ENCODE measurements around the gene DIO2.

DIO2 gene

DNA sequence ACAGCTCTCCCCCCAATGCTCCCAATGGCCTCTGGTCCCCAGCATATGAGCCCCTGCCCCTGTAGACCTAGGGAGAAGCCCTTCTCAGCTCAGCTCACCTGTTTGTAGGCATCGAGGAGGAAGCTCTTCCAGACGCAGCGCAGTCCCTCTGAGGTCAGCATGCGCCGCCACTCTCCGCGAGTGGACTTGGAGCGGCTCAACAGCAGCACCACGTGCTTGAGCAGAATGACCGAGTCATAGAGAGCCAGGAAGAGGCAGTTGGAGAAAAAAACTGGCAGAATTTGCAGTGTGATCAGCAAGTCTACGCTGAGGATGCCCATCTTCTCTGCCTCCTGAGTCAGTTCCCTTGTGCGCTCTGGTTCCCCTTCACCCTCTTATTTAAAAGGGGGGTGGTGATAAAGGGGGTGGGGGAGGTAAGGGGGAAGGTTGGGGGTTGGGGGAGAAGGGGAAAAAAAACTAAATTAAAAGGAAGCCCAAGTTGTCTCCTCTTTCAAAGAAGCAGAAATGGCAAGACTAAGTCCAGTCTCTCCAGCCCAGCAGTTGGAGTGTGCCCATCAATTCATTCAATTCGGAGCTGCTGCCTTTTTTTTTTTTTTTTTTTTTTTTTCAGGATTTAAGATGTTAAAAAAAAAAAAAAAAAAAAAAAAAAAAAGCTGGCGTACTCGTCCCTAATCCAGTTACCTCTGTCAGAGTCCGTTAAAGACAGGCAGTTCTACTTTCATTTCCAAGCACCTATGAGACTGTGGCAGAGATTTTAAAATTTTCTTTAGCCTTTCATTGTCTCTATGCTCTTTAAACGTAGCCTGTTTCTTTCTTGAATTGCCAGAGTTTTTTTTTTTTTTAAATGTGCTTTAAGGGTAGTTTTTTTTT, at the start of gene DIO2:
TSS of gene DIO2 (minus strand) at position 352 of the 870 bp plus-strand sequence. CDS start at position 320, 32 bp downstream.
- H3K4me1 ChIP-seq (ENCODE audit: control insufficient read depth in 1 of 2, insufficient read depth in 1 of 2, low read depth in 1 of 2, low read length in 1 of 2), result no peaks in the 10 kb centered on the region
- no peaks in the 10 kb centered on the region for H3K9me3 ChIP-seq
- TF ChIP-seq, protein P1, sequence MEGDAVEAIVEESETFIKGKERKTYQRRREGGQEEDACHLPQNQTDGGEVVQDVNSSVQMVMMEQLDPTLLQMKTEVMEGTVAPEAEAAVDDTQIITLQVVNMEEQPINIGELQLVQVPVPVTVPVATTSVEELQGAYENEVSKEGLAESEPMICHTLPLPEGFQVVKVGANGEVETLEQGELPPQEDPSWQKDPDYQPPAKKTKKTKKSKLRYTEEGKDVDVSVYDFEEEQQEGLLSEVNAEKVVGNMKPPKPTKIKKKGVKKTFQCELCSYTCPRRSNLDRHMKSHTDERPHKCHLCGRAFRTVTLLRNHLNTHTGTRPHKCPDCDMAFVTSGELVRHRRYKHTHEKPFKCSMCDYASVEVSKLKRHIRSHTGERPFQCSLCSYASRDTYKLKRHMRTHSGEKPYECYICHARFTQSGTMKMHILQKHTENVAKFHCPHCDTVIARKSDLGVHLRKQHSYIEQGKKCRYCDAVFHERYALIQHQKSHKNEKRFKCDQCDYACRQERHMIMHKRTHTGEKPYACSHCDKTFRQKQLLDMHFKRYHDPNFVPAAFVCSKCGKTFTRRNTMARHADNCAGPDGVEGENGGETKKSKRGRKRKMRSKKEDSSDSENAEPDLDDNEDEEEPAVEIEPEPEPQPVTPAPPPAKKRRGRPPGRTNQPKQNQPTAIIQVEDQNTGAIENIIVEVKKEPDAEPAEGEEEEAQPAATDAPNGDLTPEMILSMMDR (IDR thresholded peaks at IDR 0.05), result no peak
- no peaks in the 10 kb centered on the region for H3K27me3 ChIP-seq
- H3K36me3 ChIP-seq, result no peaks in the 10 kb centered on the region
- no peak within 1 kb of the TSS for H3K4me3 ChIP-seq (ENCODE audit: low read depth in 1 of 2, low read length in 1 of 2)
- H3K27ac ChIP-seq, result no peak within 1 kb of the TSS

- H3K36me3 ChIP-seq, result no peaks in the 10 kb centered on the region
- H3K9me3 ChIP-seq, result no peaks in the 10 kb centered on the region
- H3K27me3 ChIP-seq, result no peaks in the 10 kb centered on the region
- H3K27ac ChIP-seq, result no peak overlapping the region
- TF ChIP-seq, protein P1 (IDR thresholded peaks at IDR 0.05), result no peak
- no peaks in the 10 kb centered on the region for H3K4me1 ChIP-seq (ENCODE audit: control insufficient read depth in 1 of 2, insufficient read depth in 1 of 2, low read depth in 1 of 2, low read length in 1 of 2)
- no peak overlapping the region for H3K4me3 ChIP-seq (ENCODE audit: low read depth in 1 of 2, low read length in 1 of 2)
Measured at GRCh38 chr14:80260645-80261044, 49.3 kb upstream of the DIO2 start.

- TF ChIP-seq, protein P1 (IDR thresholded peaks at IDR 0.05), result no peak
- Histone ChIP-seq H3K9me3 (peaks cover 6% of the 10 kb centered on the region), H3K27ac (no peak overlapping the region), H3K4me1 (ENCODE audit: control insufficient read depth in 1 of 2, insufficient read depth in 1 of 2, low read depth in 1 of 2, low read length in 1 of 2) (no peaks in the 10 kb centered on the region), H3K36me3 (no peaks in the 10 kb centered on the region), H3K4me3 (ENCODE audit: low read depth in 1 of 2, low read length in 1 of 2) (no peak overlapping the region), H3K27me3 (no peaks in the 10 kb centered on the region)
Measured at GRCh38 chr14:80239631-80240030, 28.3 kb upstream of the DIO2 start.

DNA sequence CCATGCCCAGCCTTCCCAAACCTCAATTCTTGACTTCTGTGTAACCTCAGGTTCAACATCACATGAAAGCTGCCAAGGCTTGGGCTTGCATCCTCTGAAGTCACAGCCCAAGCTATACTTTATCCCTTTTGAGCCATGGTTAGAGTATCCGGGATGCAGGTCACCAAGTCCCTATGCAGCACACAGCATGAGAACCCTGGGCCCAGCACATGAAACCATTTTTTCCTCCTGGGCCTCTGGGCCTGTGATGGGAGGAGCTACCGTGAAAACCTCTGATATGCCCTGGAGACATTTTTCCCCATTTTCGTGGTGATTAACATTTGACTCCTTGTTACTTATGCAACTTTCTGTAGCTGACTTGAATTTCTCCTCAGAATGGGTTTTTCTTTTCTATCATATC, 25.8 kb upstream of the DIO2 start:
- H3K9me3 ChIP-seq, result peaks cover 6% of the 10 kb centered on the region
- H3K4me1 ChIP-seq (ENCODE audit: control insufficient read depth in 1 of 2, insufficient read depth in 1 of 2, low read depth in 1 of 2, low read length in 1 of 2), result no peaks in the 10 kb centered on the region
- no peak overlapping the region for H3K27ac ChIP-seq
- no peaks in the 10 kb centered on the region for H3K36me3 ChIP-seq
- TF ChIP-seq, protein P1 (IDR thresholded peaks at IDR 0.05), result no peak
- no peak overlapping the region for H3K4me3 ChIP-seq (ENCODE audit: low read depth in 1 of 2, low read length in 1 of 2)
- no peaks in the 10 kb centered on the region for H3K27me3 ChIP-seq

DNA sequence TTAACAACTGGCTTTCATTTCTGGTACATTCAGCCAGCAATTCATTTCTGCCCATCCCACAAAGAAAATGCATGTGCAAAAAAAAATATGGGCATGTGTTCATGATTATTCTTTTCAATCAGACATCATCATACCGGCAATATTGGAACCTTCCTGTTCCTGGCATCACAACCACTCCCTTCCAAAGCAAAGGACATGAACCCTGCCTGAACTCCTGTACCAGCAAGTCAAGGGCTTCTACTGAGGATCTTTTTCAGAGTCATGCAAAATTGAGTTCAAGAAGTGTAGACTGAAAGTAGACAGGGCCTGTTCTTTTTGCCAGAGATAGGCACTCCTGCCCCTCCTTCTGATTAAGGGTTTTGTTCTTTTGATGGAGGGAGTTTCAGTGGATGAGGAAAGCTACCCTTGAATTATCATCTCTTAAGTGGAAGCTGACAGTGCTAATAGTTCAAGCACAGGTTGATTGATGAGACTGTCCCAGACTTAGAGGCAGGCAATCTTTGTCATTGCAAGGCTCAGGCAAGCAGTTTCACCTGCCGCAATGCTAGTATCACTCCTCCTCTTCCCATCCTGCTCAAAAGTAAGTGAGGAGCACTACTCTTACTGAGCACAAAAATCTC, 22.3 kb upstream of the DIO2 start:
- no peak overlapping the region for H3K27ac ChIP-seq
- H3K4me1 ChIP-seq (ENCODE audit: control insufficient read depth in 1 of 2, insufficient read depth in 1 of 2, low read depth in 1 of 2, low read length in 1 of 2), result no peaks in the 10 kb centered on the region
- TF ChIP-seq, protein P1 (IDR thresholded peaks at IDR 0.05), result no peak
- H3K27me3 ChIP-seq, result no peaks in the 10 kb centered on the region
- H3K9me3 ChIP-seq, result peaks cover 6% of the 10 kb centered on the region
- no peaks in the 10 kb centered on the region for H3K36me3 ChIP-seq
- H3K4me3 ChIP-seq (ENCODE audit: low read depth in 1 of 2, low read length in 1 of 2), result no peak overlapping the region

Measured in neutrophil (primary cell).